ENCODE data around the gene ZNF385B. TPM values are rescaled to one million over a fixed set of nuclear protein-coding genes. Genes with fewer than 3 reads are reported as not detected.

ZNF385B gene
- polyA plus RNA-seq, 1 of the 3 experiments (the other 2 are of a cell fraction) = 0.16 TPM

DNA sequence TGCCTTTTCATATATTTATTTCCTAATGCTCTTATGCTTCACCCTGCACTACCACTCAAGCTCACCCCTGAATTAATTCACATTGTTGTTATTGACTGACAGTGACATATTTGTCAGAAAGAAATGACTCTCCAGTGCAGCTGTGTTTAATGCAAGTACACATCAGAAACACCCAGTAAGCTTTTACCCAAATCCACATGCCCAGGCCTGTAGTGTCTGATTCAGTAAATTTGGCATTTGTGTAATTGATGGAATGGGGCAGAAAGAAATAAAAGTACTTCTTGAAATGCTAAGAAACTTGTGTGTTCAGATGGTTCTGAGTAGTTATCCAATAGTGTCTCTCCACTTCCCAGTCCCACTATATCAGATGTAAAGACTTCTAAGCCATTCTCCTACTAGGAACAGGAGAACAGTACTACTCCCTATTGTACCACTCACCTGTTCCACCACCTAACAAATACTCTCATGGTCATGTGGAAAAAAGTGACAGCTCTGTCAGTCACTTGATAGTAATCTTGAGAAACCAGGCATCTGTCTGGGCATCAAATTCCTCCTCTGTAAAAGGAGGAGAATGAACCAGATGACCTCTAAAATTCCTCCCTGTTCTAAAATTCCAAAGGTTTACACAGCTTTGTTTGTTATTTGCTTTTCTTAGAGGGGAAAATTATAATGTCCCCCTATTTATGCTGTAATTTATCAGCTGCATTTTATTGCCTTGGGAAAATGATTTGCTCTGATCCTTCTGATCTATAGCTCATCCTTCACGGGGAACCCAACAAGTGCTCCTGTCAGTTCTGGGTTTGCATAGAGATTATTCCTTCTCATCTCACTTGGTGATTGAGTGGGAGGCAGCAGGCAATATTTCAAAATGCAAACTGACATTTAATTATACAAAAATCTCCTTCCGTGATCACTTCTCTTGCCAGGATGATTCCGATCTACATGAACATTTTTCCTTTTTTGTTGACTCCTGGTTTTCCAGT lies 70.9 kb downstream of the ZNF385B start:
- no peak for TF ChIP-seq TAF1 (IDR thresholded peaks at IDR 0.05; ENCODE audit: borderline replicate concordance, low read depth, low read length)
- TF ChIP-seq EZH2phosphoT487 (IDR thresholded peaks at IDR 0.05; ENCODE audit: borderline replicate concordance, low read depth) = no peak
- no peak for TF ChIP-seq TEAD4 (IDR thresholded peaks at IDR 0.05; ENCODE audit: borderline replicate concordance, insufficient read depth)
- TF ChIP-seq ELF1 (IDR thresholded peaks at IDR 0.05) = no peak
- TF ChIP-seq NFIC (IDR thresholded peaks at IDR 0.05; ENCODE audit: borderline replicate concordance) = no peak
- TF ChIP-seq RXRA (IDR thresholded peaks at IDR 0.05; ENCODE audit: borderline replicate concordance, low read depth) = no peak
- no peak for TF ChIP-seq RFX5 (IDR thresholded peaks at IDR 0.05; ENCODE audit: low read length)
- TF ChIP-seq, protein P1, sequence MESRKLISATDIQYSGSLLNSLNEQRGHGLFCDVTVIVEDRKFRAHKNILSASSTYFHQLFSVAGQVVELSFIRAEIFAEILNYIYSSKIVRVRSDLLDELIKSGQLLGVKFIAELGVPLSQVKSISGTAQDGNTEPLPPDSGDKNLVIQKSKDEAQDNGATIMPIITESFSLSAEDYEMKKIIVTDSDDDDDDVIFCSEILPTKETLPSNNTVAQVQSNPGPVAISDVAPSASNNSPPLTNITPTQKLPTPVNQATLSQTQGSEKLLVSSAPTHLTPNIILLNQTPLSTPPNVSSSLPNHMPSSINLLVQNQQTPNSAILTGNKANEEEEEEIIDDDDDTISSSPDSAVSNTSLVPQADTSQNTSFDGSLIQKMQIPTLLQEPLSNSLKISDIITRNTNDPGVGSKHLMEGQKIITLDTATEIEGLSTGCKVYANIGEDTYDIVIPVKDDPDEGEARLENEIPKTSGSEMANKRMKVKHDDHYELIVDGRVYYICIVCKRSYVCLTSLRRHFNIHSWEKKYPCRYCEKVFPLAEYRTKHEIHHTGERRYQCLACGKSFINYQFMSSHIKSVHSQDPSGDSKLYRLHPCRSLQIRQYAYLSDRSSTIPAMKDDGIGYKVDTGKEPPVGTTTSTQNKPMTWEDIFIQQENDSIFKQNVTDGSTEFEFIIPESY (IDR thresholded peaks at IDR 0.05; ENCODE audit: borderline replicate concordance, low read depth) = no peak
- no peak for TF ChIP-seq PBX3 (IDR thresholded peaks at IDR 0.05)
- no peak for TF ChIP-seq JUND (IDR thresholded peaks at IDR 0.05)
- TF ChIP-seq, protein P2, sequence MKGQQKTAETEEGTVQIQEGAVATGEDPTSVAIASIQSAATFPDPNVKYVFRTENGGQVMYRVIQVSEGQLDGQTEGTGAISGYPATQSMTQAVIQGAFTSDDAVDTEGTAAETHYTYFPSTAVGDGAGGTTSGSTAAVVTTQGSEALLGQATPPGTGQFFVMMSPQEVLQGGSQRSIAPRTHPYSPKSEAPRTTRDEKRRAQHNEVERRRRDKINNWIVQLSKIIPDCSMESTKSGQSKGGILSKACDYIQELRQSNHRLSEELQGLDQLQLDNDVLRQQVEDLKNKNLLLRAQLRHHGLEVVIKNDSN (IDR thresholded peaks at IDR 0.05; ENCODE audit: borderline replicate concordance, low read depth) = no peak

GRCh38 chr2:179788104-179788503 lies 73.3 kb downstream of the ZNF385B start:
- Histone ChIP-seq H3F3A (replicated peaks; ENCODE audit: insufficient read depth) (no peaks in the 10 kb centered on the region), H3K9me2 (no peaks in the 10 kb centered on the region), H3K36me3 (replicated peaks in 1 of 2; ENCODE audit: control insufficient read depth in 1 of 2, insufficient read depth in 2 of 2, low read length in 1 of 2) (no peaks in the 10 kb centered on the region), H4K20me1 (ENCODE audit: insufficient read depth) (no peaks in the 10 kb centered on the region), H3K27ac (ENCODE audit: low read depth in 2 of 2, low read length in 1 of 2) (no peak overlapping the region), H3K4me3 (ENCODE audit: low read depth in 2 of 2, low read length in 1 of 2) (no peak overlapping the region), H3K9ac (no peak overlapping the region), H3K27me3 (ENCODE audit: insufficient read depth) (no peaks in the 10 kb centered on the region), H2AFZ (ENCODE audit: low read depth) (no peak overlapping the region), H3K4me2 (no peak overlapping the region), H3K79me2 (ENCODE audit: insufficient read depth) (no peaks in the 10 kb centered on the region), H3K9me3 (no peaks in the 10 kb centered on the region), H3K4me1 (ENCODE audit: control insufficient read depth in 1 of 2, insufficient read depth in 2 of 2, low read depth in 1 of 2, low read length in 1 of 2) (no peaks in the 10 kb centered on the region)
- no peak for DNase-seq
- ChIA-PET CTCF (interaction anchor here (1.1 kb wide), 2 partner anchors 15 to 1026 kb away, joined by 3 to 4 read pairs; no protein-coding TSS in a partner anchor), POLR2A (no interaction called here)
- no peak for TF ChIP-seq SIN3A (IDR thresholded peaks at IDR 0.05; ENCODE audit: borderline replicate concordance, low read depth, low read length)
- TF ChIP-seq, protein P3, sequence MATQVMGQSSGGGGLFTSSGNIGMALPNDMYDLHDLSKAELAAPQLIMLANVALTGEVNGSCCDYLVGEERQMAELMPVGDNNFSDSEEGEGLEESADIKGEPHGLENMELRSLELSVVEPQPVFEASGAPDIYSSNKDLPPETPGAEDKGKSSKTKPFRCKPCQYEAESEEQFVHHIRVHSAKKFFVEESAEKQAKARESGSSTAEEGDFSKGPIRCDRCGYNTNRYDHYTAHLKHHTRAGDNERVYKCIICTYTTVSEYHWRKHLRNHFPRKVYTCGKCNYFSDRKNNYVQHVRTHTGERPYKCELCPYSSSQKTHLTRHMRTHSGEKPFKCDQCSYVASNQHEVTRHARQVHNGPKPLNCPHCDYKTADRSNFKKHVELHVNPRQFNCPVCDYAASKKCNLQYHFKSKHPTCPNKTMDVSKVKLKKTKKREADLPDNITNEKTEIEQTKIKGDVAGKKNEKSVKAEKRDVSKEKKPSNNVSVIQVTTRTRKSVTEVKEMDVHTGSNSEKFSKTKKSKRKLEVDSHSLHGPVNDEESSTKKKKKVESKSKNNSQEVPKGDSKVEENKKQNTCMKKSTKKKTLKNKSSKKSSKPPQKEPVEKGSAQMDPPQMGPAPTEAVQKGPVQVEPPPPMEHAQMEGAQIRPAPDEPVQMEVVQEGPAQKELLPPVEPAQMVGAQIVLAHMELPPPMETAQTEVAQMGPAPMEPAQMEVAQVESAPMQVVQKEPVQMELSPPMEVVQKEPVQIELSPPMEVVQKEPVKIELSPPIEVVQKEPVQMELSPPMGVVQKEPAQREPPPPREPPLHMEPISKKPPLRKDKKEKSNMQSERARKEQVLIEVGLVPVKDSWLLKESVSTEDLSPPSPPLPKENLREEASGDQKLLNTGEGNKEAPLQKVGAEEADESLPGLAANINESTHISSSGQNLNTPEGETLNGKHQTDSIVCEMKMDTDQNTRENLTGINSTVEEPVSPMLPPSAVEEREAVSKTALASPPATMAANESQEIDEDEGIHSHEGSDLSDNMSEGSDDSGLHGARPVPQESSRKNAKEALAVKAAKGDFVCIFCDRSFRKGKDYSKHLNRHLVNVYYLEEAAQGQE (IDR thresholded peaks at IDR 0.05; ENCODE audit: low read depth, low read length) = no peak
- TF ChIP-seq TAF1 (IDR thresholded peaks at IDR 0.05; ENCODE audit: borderline replicate concordance, low read depth, low read length) = no peak
- TF ChIP-seq PBX3 (IDR thresholded peaks at IDR 0.05) = no peak
- TF ChIP-seq, protein P4, sequence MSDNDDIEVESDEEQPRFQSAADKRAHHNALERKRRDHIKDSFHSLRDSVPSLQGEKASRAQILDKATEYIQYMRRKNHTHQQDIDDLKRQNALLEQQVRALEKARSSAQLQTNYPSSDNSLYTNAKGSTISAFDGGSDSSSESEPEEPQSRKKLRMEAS (IDR thresholded peaks at IDR 0.05; ENCODE audit: low read depth) = no peak
- 72% methylated on average over 3 of the region's 3 CpGs for WGBS (ENCODE audit: low lambda C conversion rate)

More for the DNA sequence above, 70.9 kb downstream of the ZNF385B start:
- H3K36me3 ChIP-seq (replicated peaks in 1 of 2; ENCODE audit: control insufficient read depth in 1 of 2, insufficient read depth in 2 of 2, low read length in 1 of 2) = no peaks in the 10 kb centered on the region
- no peak overlapping the region for H3K4me2 ChIP-seq
- H3K4me1 ChIP-seq (ENCODE audit: control insufficient read depth in 1 of 2, insufficient read depth in 2 of 2, low read depth in 1 of 2, low read length in 1 of 2) = no peaks in the 10 kb centered on the region
- H3K4me3 ChIP-seq (ENCODE audit: low read depth in 2 of 2, low read length in 1 of 2) = no peak overlapping the region
- WGBS (ENCODE audit: low lambda C conversion rate) = 65% methylated on average over 3 of the region's 3 CpGs
- H3K9ac ChIP-seq = no peak overlapping the region
- no peak overlapping the region for H3K27ac ChIP-seq (ENCODE audit: low read depth in 2 of 2, low read length in 1 of 2)
- H3F3A ChIP-seq (replicated peaks; ENCODE audit: insufficient read depth) = no peaks in the 10 kb centered on the region
- H3K79me2 ChIP-seq (ENCODE audit: insufficient read depth) = no peaks in the 10 kb centered on the region
- H3K9me2 ChIP-seq = no peaks in the 10 kb centered on the region
- H4K20me1 ChIP-seq (ENCODE audit: insufficient read depth) = no peaks in the 10 kb centered on the region
- H3K9me3 ChIP-seq = no peaks in the 10 kb centered on the region
- CTCF ChIA-PET = no interaction called here
- POLR2A ChIA-PET = no interaction called here
- DNase-seq = no peak
- H2AFZ ChIP-seq (ENCODE audit: low read depth) = no peak overlapping the region
- no peaks in the 10 kb centered on the region for H3K27me3 ChIP-seq (ENCODE audit: insufficient read depth)
